NCI-H69 (cell line): Measurements from ENCODE around the gene VPS9D1.

Experiments used
- DNase-seq: peaks from one replicate; lab custom pipeline; 2025; lab: John Stamatoyannopoulos, UW

The VPS9D1 gene

GRCh38 chr16:89660146-89660545 lies 60.6 kb downstream of the VPS9D1 start:
- no peak for DNase-seq

- DNase-seq = peak; percentile 35
Observed at GRCh38 chr16:89658221-89658879, 62.3 kb downstream of the VPS9D1 start.

GRCh38 chr16:89657442-89658220 lies 63.1 kb downstream of the VPS9D1 start, which contains the start of the genes CHMP1A and SPATA33:
TSS of gene CHMP1A (minus strand) at chr16:89657708. CDS start at chr16:89657588, 120 bp downstream.
TSS of gene SPATA33 (plus strand) at chr16:89657836. CDS start at chr16:89657912, 76 bp downstream.
- DNase-seq = peak; percentile 91
